HepG2 (cell line): ENCODE data around the gene URM1. TPM values are rescaled to one million over a fixed set of nuclear protein-coding genes. Genes with fewer than 3 reads are reported as not detected.

Experiments
- ETS1 ChIP-seq: sonication (generic); formaldehyde crosslinking; IDR thresholded peaks from 2 replicates; pipeline ENCODE4 v1.4.0; 2020; ENCODE audit warnings: missing genetic modification reagents
- FOSL2 ChIP-seq: sonication (generic); formaldehyde crosslinking; IDR thresholded peaks from 2 replicates; pipeline ENCODE4 v1.4.0; 2020; ENCODE audit warnings: missing genetic modification reagents
- KMT2B ChIP-seq: IDR thresholded peaks from 2 replicates; pipeline ENCODE4 v1.6.1; 2016; ENCODE audit warnings: missing genetic modification reagents, missing compliant biosample characterization
- SOX6 ChIP-seq, 2 experiments: fragments of 450-650 bp in 1 of 2; sonication (generic) in 1 of 2; formaldehyde crosslinking in 1 of 2; IDR thresholded peaks; 2 replicates each; pipeline versions ENCODE4 v1.4.0 to v1.6.1; 2017 to 2020; ENCODE audit warnings: antibody characterized with exemption in 1 of 2, mild to moderate bottlenecking in 1 of 2, missing genetic modification reagents in 1 of 2
- TEAD3 ChIP-seq: optimal IDR thresholded peaks from 2 replicates; pipeline ENCODE3; 2016; ENCODE audit warnings: borderline replicate concordance
- ZBTB42 ChIP-seq: sonication (generic); formaldehyde crosslinking; IDR thresholded peaks from 2 replicates; pipeline ENCODE4 v1.5.0; 2020; ENCODE audit warnings: mild to moderate bottlenecking, missing genetic modification reagents
- ZFP91 ChIP-seq: sonication (generic); formaldehyde crosslinking; IDR thresholded peaks from 2 replicates; pipeline ENCODE4 v1.9.0; 2022; ENCODE audit warnings: missing genetic modification reagents, mild to moderate bottlenecking, borderline replicate concordance
- ZKSCAN1 ChIP-seq: fragments of 150-350 bp; IDR thresholded peaks from 2 replicates; pipeline ENCODE4 v1.6.1; 2014; ENCODE audit warnings: low read length
- ZMYM3 ChIP-seq: sonication (generic); formaldehyde crosslinking; IDR thresholded peaks from 2 replicates; pipeline ENCODE4 v1.5.1; 2020; ENCODE audit warnings: mild to moderate bottlenecking, missing genetic modification reagents
- ZNF224 ChIP-seq: sonication (generic); formaldehyde crosslinking; IDR thresholded peaks from 2 replicates; pipeline ENCODE4 v1.5.0; 2020; ENCODE audit warnings: mild to moderate bottlenecking, missing genetic modification reagents
- ZNF652 ChIP-seq: IDR thresholded peaks from 2 replicates; pipeline ENCODE4 v1.6.1; 2016; ENCODE audit warnings: low read depth, borderline replicate concordance
- polyA plus RNA-seq, 8 experiments: library from polyadenylated mRNA; depleted of rRNA in 3 of 8; stranded (reverse) in 7 of 8; unstranded in 1 of 8; fragments of >200 nt; fragmentation: Illumina TruSeq in 4 of 8; extraction: Trizol in 4 of 8; gene quantifications; 2 replicates each; pipeline versions ENCODE4 v1.2.1 to v1.2.3, GENCODE V29; 2011 to 2016; ENCODE audit warnings: low read depth in 4 of 8, missing spikeins in 1 of 8, mixed read lengths in 1 of 8; ENCODE audit not compliant: insufficient read depth in 1 of 8
- total RNA-seq, 5 experiments: library from RNA; depleted of rRNA; stranded (reverse); fragments of >200 nt; fragmentation: Illumina TruSeq; extraction: Trizol; gene quantifications; 2 replicates each; pipeline ENCODE4 v1.2.3, GENCODE V29; 2016; ENCODE audit warnings: low read depth in 1 of 5
- TF ChIP-seq, protein P1 (sequence below): IDR thresholded peaks from 2 replicates; pipeline ENCODE4 v1.6.1; 2016; ENCODE audit warnings: low read depth, borderline replicate concordance
- TF ChIP-seq, protein P2 (sequence below): sonication (generic); formaldehyde crosslinking; IDR thresholded peaks from 2 replicates; pipeline ENCODE4 v1.8.0; 2022; ENCODE audit warnings: mild to moderate bottlenecking, missing genetic modification reagents

Gene URM1
- total and polyA plus RNA-seq, 2 of the 13 experiments (the other 11 are each of a cell fraction or from before 2014, with no cell fraction given), result 37.1 to 41.3 TPM

DNA sequence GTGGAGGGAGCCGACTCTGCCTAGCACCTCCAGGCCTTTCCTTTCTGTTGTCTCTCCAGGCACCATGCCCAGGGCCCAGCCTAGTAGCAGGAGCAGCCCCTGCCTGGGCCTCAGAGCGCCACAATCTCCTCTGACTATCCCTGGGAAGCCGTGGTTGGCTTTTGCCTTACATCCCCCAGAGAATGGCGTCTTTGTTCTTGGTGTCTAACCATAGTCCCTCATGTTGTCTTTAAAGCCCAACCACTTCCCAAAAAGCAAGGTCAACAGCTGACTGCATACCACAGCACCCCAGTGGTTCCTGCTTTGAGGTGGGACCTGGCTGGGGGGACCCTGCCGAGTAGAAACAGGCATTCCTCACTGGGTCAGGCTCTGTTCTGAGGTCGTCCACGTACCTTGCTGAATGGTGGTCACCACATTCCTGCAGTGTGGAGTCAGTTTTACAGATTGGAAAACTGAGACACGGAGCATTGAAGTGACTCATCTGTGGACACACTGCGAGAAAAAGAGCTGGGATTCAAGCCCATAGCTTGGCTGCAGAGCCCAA, 35.7 kb downstream of the URM1 start (continued):
- TF ChIP-seq ZBTB42 (CRISPR knock-in tag), result no peak
- TF ChIP-seq, protein P1, sequence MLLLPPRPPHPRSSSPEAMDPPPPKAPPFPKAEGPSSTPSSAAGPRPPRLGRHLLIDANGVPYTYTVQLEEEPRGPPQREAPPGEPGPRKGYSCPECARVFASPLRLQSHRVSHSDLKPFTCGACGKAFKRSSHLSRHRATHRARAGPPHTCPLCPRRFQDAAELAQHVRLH, result no peak
- TF ChIP-seq ZMYM3 (CRISPR knock-in tag), result peak; percentile 93
- TF ChIP-seq ZNF652, result no peak
- peak; percentile 81 for TF ChIP-seq FOSL2 (CRISPR knock-in tag)
- TF ChIP-seq SOX6 (IDR thresholded peaks at IDR 0.05), result no peak
- peak; percentile 19; the same call in 1 of the 2 replicates for TF ChIP-seq SOX6 (CRISPR knock-in tag; IDR thresholded peaks at IDR 0.05)
- TF ChIP-seq ZNF224 (CRISPR knock-in tag), result no peak
- TF ChIP-seq ZKSCAN1, result 0 out of 2 replicates have a peak, but pooled peaks have one; percentile 50
- TF ChIP-seq ETS1 (CRISPR knock-in tag), result no peak
- no peak for TF ChIP-seq KMT2B
- TF ChIP-seq TEAD3, result peak; percentile 69
- TF ChIP-seq ZFP91 (CRISPR knock-in tag), result peak; percentile 46; the same call in 1 of the 2 replicates
- TF ChIP-seq, protein P2, sequence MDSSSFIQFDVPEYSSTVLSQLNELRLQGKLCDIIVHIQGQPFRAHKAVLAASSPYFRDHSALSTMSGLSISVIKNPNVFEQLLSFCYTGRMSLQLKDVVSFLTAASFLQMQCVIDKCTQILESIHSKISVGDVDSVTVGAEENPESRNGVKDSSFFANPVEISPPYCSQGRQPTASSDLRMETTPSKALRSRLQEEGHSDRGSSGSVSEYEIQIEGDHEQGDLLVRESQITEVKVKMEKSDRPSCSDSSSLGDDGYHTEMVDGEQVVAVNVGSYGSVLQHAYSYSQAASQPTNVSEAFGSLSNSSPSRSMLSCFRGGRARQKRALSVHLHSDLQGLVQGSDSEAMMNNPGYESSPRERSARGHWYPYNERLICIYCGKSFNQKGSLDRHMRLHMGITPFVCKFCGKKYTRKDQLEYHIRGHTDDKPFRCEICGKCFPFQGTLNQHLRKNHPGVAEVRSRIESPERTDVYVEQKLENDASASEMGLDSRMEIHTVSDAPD (CRISPR knock-in tag), result no peak
